Measurements from ENCODE around the gene STK39.
A peak's percentile ranks its signal among the peaks of the same experiment; 100 is the strongest.

STK39 gene

DNA sequence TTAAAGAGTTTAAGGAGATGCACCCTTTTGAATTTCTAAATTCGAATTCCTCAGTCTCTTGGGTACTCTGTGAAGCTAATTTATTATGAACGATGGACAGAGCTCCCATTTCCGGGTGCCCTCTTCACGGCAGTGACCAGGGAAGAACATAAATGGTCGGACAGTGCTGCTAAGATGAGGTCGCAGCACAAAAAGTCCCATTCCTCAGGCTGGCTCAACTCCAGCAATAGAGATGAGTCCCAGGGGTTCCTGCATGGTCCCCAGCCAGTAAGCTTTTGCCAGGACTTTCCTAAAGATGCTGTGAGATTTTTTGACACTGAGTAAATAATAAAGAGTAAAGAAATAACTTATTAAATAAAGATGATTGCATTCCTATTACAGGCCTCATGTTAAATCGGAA lies 43.0 kb upstream of the STK39 start:
- no peaks in the 10 kb centered on the region for H3K27me3 ChIP-seq (ENCODE audit: control insufficient read depth in 1 of 2, insufficient read depth in 1 of 2, low read length in 2 of 2)
- no peak overlapping the region for H3K23ac ChIP-seq (ENCODE audit: low read length in 2 of 2)
- H3K14ac ChIP-seq (ENCODE audit: low read length in 2 of 2) = no peak overlapping the region
- no peak for DNase-seq
- H2BK15ac ChIP-seq (ENCODE audit: low read depth, poor library complexity, severe bottlenecking) = no peak overlapping the region
- no peak overlapping the region for H2BK5ac ChIP-seq (ENCODE audit: low read depth, low read length, poor library complexity, severe bottlenecking)
- H2AK5ac ChIP-seq (ENCODE audit: low read length, severe bottlenecking) = no peak overlapping the region
- no peak overlapping the region for H2BK12ac ChIP-seq (ENCODE audit: low read length in 2 of 2)
- H4K8ac ChIP-seq (ENCODE audit: low read length) = no peak overlapping the region
- no peak overlapping the region for H2BK120ac ChIP-seq (ENCODE audit: low read depth, low read length)
- H3K18ac ChIP-seq (ENCODE audit: low read depth in 1 of 2, low read length in 2 of 2) = no peak overlapping the region
- no peak overlapping the region for H3K27ac ChIP-seq (ENCODE audit: low read length, poor library complexity, severe bottlenecking)
- no peaks in the 10 kb centered on the region for H3K36me3 ChIP-seq (ENCODE audit: control insufficient read depth in 1 of 2, insufficient read depth in 2 of 2, low read depth in 1 of 2, low read length in 2 of 2)
- H3K9me3 ChIP-seq (ENCODE audit: control insufficient read depth, low read length) = no peaks in the 10 kb centered on the region
- no peak overlapping the region for H2AFZ ChIP-seq (ENCODE audit: low read depth, low read length)
- no peak overlapping the region for H3K9ac ChIP-seq (ENCODE audit: low read length)
- 90% methylated on average over 7 of the region's 7 CpGs for WGBS
- no peak overlapping the region for H3K4me3 ChIP-seq (ENCODE audit: insufficient read depth in 1 of 2, low read depth in 1 of 2, low read length in 2 of 2)
- no peak overlapping the region for H3K4ac ChIP-seq (ENCODE audit: low read depth in 1 of 2, low read length in 2 of 2)
- H3K79me1 ChIP-seq (replicated peaks; ENCODE audit: low read length, poor library complexity, severe bottlenecking) = no peaks in the 10 kb centered on the region
- no peaks in the 10 kb centered on the region for H3K4me1 ChIP-seq (ENCODE audit: control insufficient read depth, insufficient read depth, low read depth, low read length)
- no peak overlapping the region for H3K4me2 ChIP-seq (ENCODE audit: low read length, poor library complexity, severe bottlenecking)
- no peak overlapping the region for H4K91ac ChIP-seq (ENCODE audit: low read length)

DNA sequence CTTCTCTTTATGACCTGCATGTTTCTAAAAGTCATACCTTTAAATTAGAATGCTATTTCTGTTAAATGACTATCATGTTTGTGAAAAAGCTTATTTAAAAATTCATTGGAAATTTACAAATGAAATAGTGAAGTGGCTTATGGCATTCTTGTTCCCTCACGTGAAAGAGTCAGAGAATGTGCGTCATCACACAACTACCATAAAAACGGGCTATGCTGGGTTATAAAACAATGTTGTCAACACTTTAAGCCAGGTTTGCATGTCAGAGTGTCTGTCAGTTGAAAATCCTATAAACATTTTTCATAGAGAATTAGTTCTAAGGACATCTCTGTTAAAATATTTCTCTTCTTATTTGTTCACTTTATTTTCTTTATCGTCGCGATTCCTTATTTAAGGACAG lies 42.5 kb upstream of the STK39 start:
- Histone ChIP-seq H3K4me3 (ENCODE audit: insufficient read depth in 1 of 2, low read depth in 1 of 2, low read length in 2 of 2) (no peak overlapping the region), H3K27me3 (ENCODE audit: control insufficient read depth in 1 of 2, insufficient read depth in 1 of 2, low read length in 2 of 2) (no peaks in the 10 kb centered on the region), H2AK5ac (ENCODE audit: low read length, severe bottlenecking) (no peak overlapping the region), H4K8ac (ENCODE audit: low read length) (no peak overlapping the region), H2BK12ac (ENCODE audit: low read length in 2 of 2) (no peak overlapping the region), H2AFZ (ENCODE audit: low read depth, low read length) (no peak overlapping the region), H2BK120ac (ENCODE audit: low read depth, low read length) (no peak overlapping the region), H3K4me1 (ENCODE audit: control insufficient read depth, insufficient read depth, low read depth, low read length) (no peaks in the 10 kb centered on the region), H4K91ac (ENCODE audit: low read length) (no peak overlapping the region), H2BK5ac (ENCODE audit: low read depth, low read length, poor library complexity, severe bottlenecking) (no peak overlapping the region), H3K9ac (ENCODE audit: low read length) (no peak overlapping the region), H3K4me2 (ENCODE audit: low read length, poor library complexity, severe bottlenecking) (no peak overlapping the region), H3K79me1 (replicated peaks; ENCODE audit: low read length, poor library complexity, severe bottlenecking) (no peaks in the 10 kb centered on the region), H3K23ac (ENCODE audit: low read length in 2 of 2) (no peak overlapping the region), H3K36me3 (ENCODE audit: control insufficient read depth in 1 of 2, insufficient read depth in 2 of 2, low read depth in 1 of 2, low read length in 2 of 2) (no peaks in the 10 kb centered on the region), H2BK15ac (ENCODE audit: low read depth, poor library complexity, severe bottlenecking) (no peak overlapping the region), H3K9me3 (ENCODE audit: control insufficient read depth, low read length) (no peaks in the 10 kb centered on the region), H3K4ac (ENCODE audit: low read depth in 1 of 2, low read length in 2 of 2) (no peak overlapping the region), H3K27ac (ENCODE audit: low read length, poor library complexity, severe bottlenecking) (no peak overlapping the region), H3K14ac (ENCODE audit: low read length in 2 of 2) (no peak overlapping the region), H3K18ac (ENCODE audit: low read depth in 1 of 2, low read length in 2 of 2) (no peak overlapping the region)
- 98% methylated on average over 6 of the region's 6 CpGs for WGBS
- no peak for DNase-seq

DNA sequence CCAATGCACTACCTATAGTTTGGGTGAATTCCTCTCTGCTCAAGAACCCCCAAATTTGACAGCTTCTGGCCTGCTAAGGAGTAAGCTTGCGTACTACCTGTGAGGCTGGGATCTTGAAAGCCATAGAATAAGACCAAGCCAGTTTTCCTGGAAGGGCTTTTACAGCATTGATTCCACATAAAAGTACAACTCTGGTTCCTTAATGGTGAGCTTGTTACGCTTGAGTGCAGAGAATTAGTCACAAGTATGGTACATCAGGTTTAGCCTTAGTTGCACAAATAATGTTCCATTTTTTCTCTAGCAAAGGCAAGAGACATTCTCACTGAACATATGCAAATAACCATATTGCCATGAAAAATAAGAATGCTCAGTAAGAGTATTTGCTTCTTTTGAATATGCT lies 39.1 kb upstream of the STK39 start:
- Histone ChIP-seq H3K27me3 (ENCODE audit: control insufficient read depth in 1 of 2, insufficient read depth in 1 of 2, low read length in 2 of 2) (no peaks in the 10 kb centered on the region), H3K18ac (ENCODE audit: low read depth in 1 of 2, low read length in 2 of 2) (no peak overlapping the region), H2BK12ac (ENCODE audit: low read length in 2 of 2) (no peak overlapping the region), H3K4me1 (ENCODE audit: control insufficient read depth, insufficient read depth, low read depth, low read length) (no peaks in the 10 kb centered on the region), H2AFZ (ENCODE audit: low read depth, low read length) (no peak overlapping the region), H2BK120ac (ENCODE audit: low read depth, low read length) (no peak overlapping the region), H3K27ac (ENCODE audit: low read length, poor library complexity, severe bottlenecking) (no peak overlapping the region), H3K9ac (ENCODE audit: low read length) (no peak overlapping the region), H3K9me3 (ENCODE audit: control insufficient read depth, low read length) (no peaks in the 10 kb centered on the region), H2AK5ac (ENCODE audit: low read length, severe bottlenecking) (no peak overlapping the region), H3K4me3 (ENCODE audit: insufficient read depth in 1 of 2, low read depth in 1 of 2, low read length in 2 of 2) (no peak overlapping the region), H3K14ac (ENCODE audit: low read length in 2 of 2) (no peak overlapping the region), H3K4me2 (ENCODE audit: low read length, poor library complexity, severe bottlenecking) (no peak overlapping the region), H2BK15ac (ENCODE audit: low read depth, poor library complexity, severe bottlenecking) (no peak overlapping the region), H2BK5ac (ENCODE audit: low read depth, low read length, poor library complexity, severe bottlenecking) (no peak overlapping the region), H4K91ac (ENCODE audit: low read length) (no peak overlapping the region), H3K23ac (ENCODE audit: low read length in 2 of 2) (no peak overlapping the region), H3K36me3 (ENCODE audit: control insufficient read depth in 1 of 2, insufficient read depth in 2 of 2, low read depth in 1 of 2, low read length in 2 of 2) (no peaks in the 10 kb centered on the region), H3K79me1 (replicated peaks; ENCODE audit: low read length, poor library complexity, severe bottlenecking) (no peaks in the 10 kb centered on the region), H4K8ac (ENCODE audit: low read length) (no peak overlapping the region), H3K4ac (ENCODE audit: low read depth in 1 of 2, low read length in 2 of 2) (no peak overlapping the region)
- WGBS = 50% methylated on average over 2 of the region's 2 CpGs
- DNase-seq = no peak

DNA sequence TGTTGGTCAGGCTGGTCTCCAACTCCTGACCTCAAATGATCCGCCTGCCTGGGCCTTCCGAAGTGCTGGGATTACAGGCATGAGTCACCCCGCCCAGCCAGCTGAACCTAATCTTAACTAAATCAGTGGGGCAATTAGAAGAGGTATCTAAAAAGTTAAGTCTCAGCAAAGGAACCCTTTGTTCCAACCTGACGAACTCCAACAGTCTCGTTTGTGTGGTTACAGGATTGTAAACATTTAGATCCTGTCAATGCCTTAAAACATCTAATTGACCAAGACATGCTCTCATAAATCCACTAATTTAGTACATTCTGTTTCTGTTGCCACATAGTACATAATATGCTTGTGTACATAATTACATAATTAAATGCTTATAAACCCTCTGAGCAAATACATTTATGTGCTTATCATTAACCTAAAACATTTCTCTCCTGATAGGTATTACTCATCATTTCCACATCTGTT lies 31.1 kb upstream of the STK39 start:
- H3K4me2 ChIP-seq (ENCODE audit: low read length, poor library complexity, severe bottlenecking) = no peak overlapping the region
- no peaks in the 10 kb centered on the region for H3K36me3 ChIP-seq (ENCODE audit: control insufficient read depth in 1 of 2, insufficient read depth in 2 of 2, low read depth in 1 of 2, low read length in 2 of 2)
- H3K4me3 ChIP-seq (ENCODE audit: insufficient read depth in 1 of 2, low read depth in 1 of 2, low read length in 2 of 2) = no peak overlapping the region
- H2AFZ ChIP-seq (ENCODE audit: low read depth, low read length) = no peak overlapping the region
- no peak overlapping the region for H3K9ac ChIP-seq (ENCODE audit: low read length)
- H3K27ac ChIP-seq (ENCODE audit: low read length, poor library complexity, severe bottlenecking) = no peak overlapping the region
- no peak overlapping the region for H2BK120ac ChIP-seq (ENCODE audit: low read depth, low read length)
- H3K9me3 ChIP-seq (ENCODE audit: control insufficient read depth, low read length) = no peaks in the 10 kb centered on the region
- H2AK5ac ChIP-seq (ENCODE audit: low read length, severe bottlenecking) = no peak overlapping the region
- no peak overlapping the region for H4K91ac ChIP-seq (ENCODE audit: low read length)
- no peaks in the 10 kb centered on the region for H3K27me3 ChIP-seq (ENCODE audit: control insufficient read depth in 1 of 2, insufficient read depth in 1 of 2, low read length in 2 of 2)
- peak; percentile 85 for DNase-seq
- no peak overlapping the region for H3K23ac ChIP-seq (ENCODE audit: low read length in 2 of 2)
- WGBS = 22% methylated on average over 4 of the region's 5 CpGs
- no peak overlapping the region for H2BK15ac ChIP-seq (ENCODE audit: low read depth, poor library complexity, severe bottlenecking)
- H4K8ac ChIP-seq (ENCODE audit: low read length) = no peak overlapping the region
- no peaks in the 10 kb centered on the region for H3K79me1 ChIP-seq (replicated peaks; ENCODE audit: low read length, poor library complexity, severe bottlenecking)
- H2BK12ac ChIP-seq (ENCODE audit: low read length in 2 of 2) = no peak overlapping the region
- no peaks in the 10 kb centered on the region for H3K4me1 ChIP-seq (ENCODE audit: control insufficient read depth, insufficient read depth, low read depth, low read length)
- H3K18ac ChIP-seq (ENCODE audit: low read depth in 1 of 2, low read length in 2 of 2) = no peak overlapping the region
- H3K4ac ChIP-seq (ENCODE audit: low read depth in 1 of 2, low read length in 2 of 2) = no peak overlapping the region
- no peak overlapping the region for H3K14ac ChIP-seq (ENCODE audit: low read length in 2 of 2)
- H2BK5ac ChIP-seq (ENCODE audit: low read depth, low read length, poor library complexity, severe bottlenecking) = no peak overlapping the region

All from mesenchymal stem cell (in vitro differentiated cells and primary cell).